Neural crest cell (in vitro differentiated cells): ENCODE results near the gene KRTAP3-1. TPM values are rescaled to one million over a fixed set of nuclear protein-coding genes. Genes with fewer than 3 reads are reported as not detected.
"Not testable (repeated sequence)": the region's sequence is repeated elsewhere in the genome, so short reads cannot be mapped to it uniquely, and the experiment has no call there.

Experiments
- DNase-seq: peaks from one replicate; pipeline ENCODE4 v3.0.0; 2021; ENCODE audit warnings: low read depth, mixed read lengths, low spot score
- H3K27ac Mint-ChIP-seq: one replicate; pipeline ENCODE4 v1.8.0; 2021; ENCODE audit warnings: mild to moderate bottlenecking, mixed read lengths; ENCODE audit not compliant: unreplicated experiment
- H3K27me3 Mint-ChIP-seq: 2 replicates; pipeline ENCODE4 v1.8.0; 2021; ENCODE audit warnings: low read depth, mild to moderate bottlenecking, mixed read lengths
- H3K36me3 Mint-ChIP-seq: 2 replicates; pipeline ENCODE4 v1.8.0; 2021; ENCODE audit warnings: low read depth, mild to moderate bottlenecking, mixed read lengths
- H3K4me1 Mint-ChIP-seq: 2 replicates; pipeline ENCODE4 v1.8.0; 2021; ENCODE audit warnings: mixed read lengths
- H3K4me3 Mint-ChIP-seq: one replicate; pipeline ENCODE4 v1.8.0; 2021; ENCODE audit warnings: mild to moderate bottlenecking, mixed read lengths
- H3K9me3 Mint-ChIP-seq: 2 replicates; pipeline ENCODE4 v1.8.0; 2021; ENCODE audit warnings: mixed read lengths
- long read RNA-seq: library from polyadenylated mRNA; unstranded; transcript quantifications from one replicate; pipeline ENCODE4 v2.0.0, GENCODE V29; 2020
- total RNA-seq: library from RNA; stranded (reverse); gene quantifications from 2 replicates; pipeline ENCODE4 v1.2.1, GENCODE V29; 2021
- TF ChIP-seq, protein P1 (sequence below): fragments of 200-600 bp; sonication (generic); conservative IDR thresholded peaks from 2 replicates; pipeline ENCODE4 v1.5.0; 2021; ENCODE audit warnings: antibody characterized with exemption, mild to moderate bottlenecking

Gene KRTAP3-1
- not detected in 2 replicates for total RNA-seq
- long read RNA-seq = 0 reads

DNA sequence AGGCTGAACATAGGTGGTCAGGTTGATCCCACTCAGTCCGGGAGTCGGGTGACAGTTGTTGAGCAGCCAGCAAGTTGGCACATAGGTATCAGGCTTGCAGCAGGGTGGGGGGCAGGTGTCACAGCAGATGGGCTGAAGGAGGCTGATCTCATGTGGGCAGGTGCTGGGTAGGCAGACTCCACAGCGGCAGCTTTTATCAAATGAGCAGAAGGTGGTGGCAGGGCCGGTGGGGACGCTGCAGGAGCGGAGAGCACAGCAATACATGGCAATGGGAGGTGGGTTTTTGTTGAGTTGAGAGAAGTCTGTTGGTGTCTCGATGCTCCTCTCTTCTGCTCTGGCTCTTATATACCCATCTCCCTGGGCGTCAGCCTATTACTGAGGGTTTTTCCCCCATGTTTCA lies at the start of gene KRTAP3-1:
KRTAP3-1 (minus strand) TSS at position 318 of the 400 bp plus-strand sequence; CDS start at position 264, 54 bp downstream.
- no peak for DNase-seq

GRCh38 chr17:41057547-41057946 lies 48.6 kb upstream of the KRTAP3-1 start:
- Mint-ChIP-seq H3K27ac (no peak overlapping the region), H3K4me1 (peaks cover 8% of the 10 kb centered on the region), H3K36me3 (no peaks in the 10 kb centered on the region), H3K9me3 (peaks cover 9% of the 10 kb centered on the region), H3K4me3 (no peak overlapping the region), H3K27me3 (no peaks in the 10 kb centered on the region)
- no peak for DNase-seq
- TF ChIP-seq, protein P1, sequence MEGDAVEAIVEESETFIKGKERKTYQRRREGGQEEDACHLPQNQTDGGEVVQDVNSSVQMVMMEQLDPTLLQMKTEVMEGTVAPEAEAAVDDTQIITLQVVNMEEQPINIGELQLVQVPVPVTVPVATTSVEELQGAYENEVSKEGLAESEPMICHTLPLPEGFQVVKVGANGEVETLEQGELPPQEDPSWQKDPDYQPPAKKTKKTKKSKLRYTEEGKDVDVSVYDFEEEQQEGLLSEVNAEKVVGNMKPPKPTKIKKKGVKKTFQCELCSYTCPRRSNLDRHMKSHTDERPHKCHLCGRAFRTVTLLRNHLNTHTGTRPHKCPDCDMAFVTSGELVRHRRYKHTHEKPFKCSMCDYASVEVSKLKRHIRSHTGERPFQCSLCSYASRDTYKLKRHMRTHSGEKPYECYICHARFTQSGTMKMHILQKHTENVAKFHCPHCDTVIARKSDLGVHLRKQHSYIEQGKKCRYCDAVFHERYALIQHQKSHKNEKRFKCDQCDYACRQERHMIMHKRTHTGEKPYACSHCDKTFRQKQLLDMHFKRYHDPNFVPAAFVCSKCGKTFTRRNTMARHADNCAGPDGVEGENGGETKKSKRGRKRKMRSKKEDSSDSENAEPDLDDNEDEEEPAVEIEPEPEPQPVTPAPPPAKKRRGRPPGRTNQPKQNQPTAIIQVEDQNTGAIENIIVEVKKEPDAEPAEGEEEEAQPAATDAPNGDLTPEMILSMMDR = no peak

More for the DNA sequence above, at the start of gene KRTAP3-1:
- Mint-ChIP-seq H3K27me3 (peaks cover 2% of the 10 kb centered on the region), H3K4me3 (no peak within 1 kb of the TSS), H3K9me3 (no peaks in the 10 kb centered on the region), H3K27ac (no peak within 1 kb of the TSS), H3K4me1 (no peaks in the 10 kb centered on the region), H3K36me3 (no peaks in the 10 kb centered on the region)
- TF ChIP-seq, protein P1 = no peak

DNA sequence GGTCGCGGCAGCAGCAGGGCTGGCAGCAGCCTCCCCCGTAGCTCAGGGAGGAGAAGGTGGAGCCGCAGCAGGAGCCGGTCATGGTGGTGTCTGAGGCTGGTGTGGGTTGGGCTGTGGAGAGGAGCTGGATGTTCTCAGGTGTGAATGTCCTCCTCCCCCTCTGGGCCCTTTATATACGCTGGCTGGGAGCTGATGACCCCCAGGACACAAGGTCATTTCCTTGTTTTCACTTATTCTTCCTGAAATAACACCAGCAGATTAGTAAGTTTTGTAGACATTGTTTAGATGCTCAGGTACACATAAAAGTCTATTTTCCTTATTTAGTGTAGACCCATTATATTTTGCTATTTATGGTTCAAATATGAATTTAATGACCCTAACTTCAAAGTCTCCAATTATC lies 46.2 kb upstream of the KRTAP3-1 start, which contains the start of gene KRTAP2-2:
KRTAP2-2 (minus strand) TSS at position 101 of the 400 bp plus-strand sequence; CDS start at position 82, 19 bp downstream.
- not testable (repeated sequence) for H3K9me3 Mint-ChIP-seq, H3K36me3 Mint-ChIP-seq, H3K27me3 Mint-ChIP-seq

GRCh38 chr17:41054556-41054955 lies 45.6 kb upstream of the KRTAP3-1 start:
- not testable (repeated sequence) for H3K9me3 Mint-ChIP-seq, H3K36me3 Mint-ChIP-seq, H3K27ac Mint-ChIP-seq, H3K4me3 Mint-ChIP-seq, H3K27me3 Mint-ChIP-seq, DNase-seq, H3K4me1 Mint-ChIP-seq

More for the DNA sequence above, 46.2 kb upstream of the KRTAP3-1 start, which contains the start of gene KRTAP2-2:
- not testable (repeated sequence) for H3K27ac Mint-ChIP-seq, DNase-seq, H3K4me1 Mint-ChIP-seq, H3K4me3 Mint-ChIP-seq

- no peak for DNase-seq
- H3K4me3 Mint-ChIP-seq = no peak overlapping the region
- peaks cover 11% of the 10 kb centered on the region for H3K27me3 Mint-ChIP-seq
- TF ChIP-seq, protein P1 = no peak
- H3K36me3 Mint-ChIP-seq = no peaks in the 10 kb centered on the region
- no peak overlapping the region for H3K27ac Mint-ChIP-seq
- H3K4me1 Mint-ChIP-seq = no peaks in the 10 kb centered on the region
- peaks cover 9% of the 10 kb centered on the region for H3K9me3 Mint-ChIP-seq
Measured at GRCh38 chr17:41054025-41054424, 45.1 kb upstream of the KRTAP3-1 start.

DNA sequence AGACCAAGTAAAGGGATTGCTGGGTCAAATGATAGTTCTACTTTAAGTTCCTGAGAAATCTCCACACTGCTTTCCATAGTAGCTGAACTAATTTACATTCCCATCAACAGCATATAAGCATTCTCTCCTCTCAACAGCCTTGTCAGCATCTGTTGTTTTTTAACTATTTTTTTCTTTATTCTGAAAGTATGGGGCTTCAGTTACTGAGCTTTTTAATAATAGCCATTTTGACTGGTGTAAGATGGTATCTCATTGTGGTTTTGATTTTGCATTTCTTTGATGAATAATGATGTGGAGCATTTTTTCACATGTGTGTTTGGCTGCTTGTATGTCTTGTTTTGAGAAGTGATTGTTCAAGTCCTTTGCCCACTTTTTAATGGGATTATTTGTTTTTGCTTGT lies 43.6 kb upstream of the KRTAP3-1 start:
- no peak overlapping the region for H3K4me3 Mint-ChIP-seq
- H3K36me3 Mint-ChIP-seq = no peaks in the 10 kb centered on the region
- no peaks in the 10 kb centered on the region for H3K4me1 Mint-ChIP-seq
- DNase-seq = no peak
- H3K27ac Mint-ChIP-seq = no peak overlapping the region
- TF ChIP-seq, protein P1 = no peak
- peaks cover 16% of the 10 kb centered on the region for H3K27me3 Mint-ChIP-seq
- peaks cover 7% of the 10 kb centered on the region for H3K9me3 Mint-ChIP-seq
